ENCODE measurements around the gene PERM1. TPM values are rescaled to one million over a fixed set of nuclear protein-coding genes. Genes with fewer than 3 reads are reported as not detected.
A peak's percentile ranks its signal among the peaks of the same experiment; 100 is the strongest.
"Not testable (repeated sequence)": the region's sequence is repeated elsewhere in the genome, so short reads cannot be mapped to it uniquely, and the experiment has no call there.

The PERM1 gene
- total RNA-seq, 2 experiments from 2014 or later = not detected

GRCh38 chr1:993379-993995 lies 11.6 kb upstream of the PERM1 start:
- H3K4me1 ChIP-seq (ENCODE audit: insufficient read depth, low read length) = peaks cover 11% of the 10 kb centered on the region
- peaks cover 0 to 20% of the 10 kb centered on the region in 2 experiments for H3K9me3 ChIP-seq (ENCODE audit: control insufficient read depth in 1 of 2, insufficient read depth in 1 of 2, low read length in 2 of 2)
- ChIA-PET CTCF (interaction anchor here (1.4 kb wide), 1 partner anchor 9 kb away, joined by 4 read pairs; no protein-coding TSS in a partner anchor), POLR2A (no interaction called here)
- Mint-ChIP-seq H3K27me3 (peaks cover 28% of the 10 kb centered on the region), H3K4me1 (ENCODE audit: low read depth) (peaks cover 10% of the 10 kb centered on the region), H3K4me3 (no peak overlapping the region), H3K9me3 (peaks cover 4% of the 10 kb centered on the region), H3K27ac (no peak overlapping the region), H3K36me3 (ENCODE audit: low read depth) (no peaks in the 10 kb centered on the region)
- no peak overlapping the region for H3K27ac ChIP-seq (ENCODE audit: low read depth in 1 of 2, low read length in 2 of 2)
- intact Hi-C loops (cut with DNase I, micrococcal nuclease) = no loop called here
- peaks cover 13 to 15% of the 10 kb centered on the region in 2 experiments for H3K27me3 ChIP-seq (ENCODE audit: control insufficient read depth in 1 of 2, insufficient read depth in 2 of 2, low read length in 2 of 2)
- peak in 1 of 14 experiments; percentile 17 for DNase-seq
- ATAC-seq (ENCODE audit: poor library complexity) = no peak
- no peak for TF ChIP-seq CTCF (IDR thresholded peaks at IDR 0.05)
- no peaks in the 10 kb centered on the region for H3K36me3 ChIP-seq (ENCODE audit: insufficient read depth, low read length)
- no peak overlapping the region for H3K4me3 ChIP-seq (ENCODE audit: low read length)

- peaks cover 8% of the 10 kb centered on the region for H3K4me1 ChIP-seq (ENCODE audit: insufficient read depth, low read length)
Measured at GRCh38 chr1:992362-992761, 10.5 kb upstream of the PERM1 start.

GRCh38 chr1:991895-992294 lies 10.0 kb upstream of the PERM1 start:
- peaks cover 4% of the 10 kb centered on the region for H3K9me3 Mint-ChIP-seq
- no peaks in the 10 kb centered on the region for H3K36me3 Mint-ChIP-seq (ENCODE audit: low read depth)
- Histone ChIP-seq H3K36me3 (ENCODE audit: insufficient read depth, low read length) (no peaks in the 10 kb centered on the region), H3K4me3 (ENCODE audit: low read length) (no peak overlapping the region), H3K9me3 (ENCODE audit: control insufficient read depth in 1 of 2, insufficient read depth in 1 of 2, low read length in 2 of 2) (peaks cover 0 to 16% of the 10 kb centered on the region in 2 experiments), H3K27ac (ENCODE audit: low read depth in 1 of 2, low read length in 2 of 2) (no peak overlapping the region), H3K27me3 (ENCODE audit: control insufficient read depth in 1 of 2, insufficient read depth in 2 of 2, low read length in 2 of 2) (peaks cover 0 to under 1% of the 10 kb centered on the region in 2 experiments), H3K4me1 (ENCODE audit: insufficient read depth, low read length) (peaks cover 8% of the 10 kb centered on the region)
- H3K4me1 Mint-ChIP-seq (ENCODE audit: low read depth) = peaks cover 10% of the 10 kb centered on the region
- intact Hi-C loops (cut with DNase I, micrococcal nuclease) = no loop called here
- H3K27ac Mint-ChIP-seq = no peak overlapping the region
- ChIA-PET POLR2A (interaction anchor here (1.1 kb wide), 1 partner anchor 33 kb away, joined by 3 read pairs; the partner anchor contains the start of gene NOC2L), CTCF (interaction anchor here (1.6 kb wide), 1 partner anchor 72 kb away, joined by 3 read pairs; no protein-coding TSS in a partner anchor)
- no peak for TF ChIP-seq CTCF (IDR thresholded peaks at IDR 0.05)
- no peak for ATAC-seq (ENCODE audit: poor library complexity)
- DNase-seq = no peak
- peaks cover 21% of the 10 kb centered on the region for H3K27me3 Mint-ChIP-seq
- H3K4me3 Mint-ChIP-seq = no peak overlapping the region

More at GRCh38 chr1:992362-992761, 10.5 kb upstream of the PERM1 start:
- no peak overlapping the region for H3K27ac Mint-ChIP-seq
- Histone ChIP-seq H3K36me3 (ENCODE audit: insufficient read depth, low read length) (no peaks in the 10 kb centered on the region), H3K9me3 (ENCODE audit: control insufficient read depth in 1 of 2, insufficient read depth in 1 of 2, low read length in 2 of 2) (peaks cover 0 to 16% of the 10 kb centered on the region in 2 experiments), H3K27me3 (ENCODE audit: control insufficient read depth in 1 of 2, insufficient read depth in 2 of 2, low read length in 2 of 2) (peaks cover 4 to 6% of the 10 kb centered on the region in 2 experiments), H3K27ac (ENCODE audit: low read depth in 1 of 2, low read length in 2 of 2) (no peak overlapping the region), H3K4me3 (ENCODE audit: low read length) (no peak overlapping the region)
- peaks cover 10% of the 10 kb centered on the region for H3K4me1 Mint-ChIP-seq (ENCODE audit: low read depth)
- no peaks in the 10 kb centered on the region for H3K36me3 Mint-ChIP-seq (ENCODE audit: low read depth)
- H3K4me3 Mint-ChIP-seq = no peak overlapping the region
- ChIA-PET POLR2A (interaction anchor here (1.1 kb wide), 1 partner anchor 34 kb away, joined by 3 read pairs; the partner anchor contains the start of gene NOC2L), CTCF (no interaction called here)
- ATAC-seq (ENCODE audit: poor library complexity) (no peak), DNase-seq (no peak)
- no peak for TF ChIP-seq CTCF (IDR thresholded peaks at IDR 0.05)
- peaks cover 25% of the 10 kb centered on the region for H3K27me3 Mint-ChIP-seq
- intact Hi-C loops (cut with DNase I, micrococcal nuclease) = no loop called here
- peaks cover 4% of the 10 kb centered on the region for H3K9me3 Mint-ChIP-seq

GRCh38 chr1:991275-991674 lies 9.4 kb upstream of the PERM1 start:
- DNase-seq; ATAC-seq (ENCODE audit: poor library complexity); H3K36me3 ChIP-seq (ENCODE audit: insufficient read depth, low read length); H3K4me1 ChIP-seq (ENCODE audit: insufficient read depth, low read length); H3K27ac Mint-ChIP-seq; intact Hi-C loops (cut with DNase I, micrococcal nuclease); H3K4me3 Mint-ChIP-seq; H3K9me3 Mint-ChIP-seq; H3K4me3 ChIP-seq (ENCODE audit: low read length); H3K27ac ChIP-seq (ENCODE audit: low read depth in 1 of 2, low read length in 2 of 2); H3K27me3 ChIP-seq (ENCODE audit: control insufficient read depth in 1 of 2, insufficient read depth in 2 of 2, low read length in 2 of 2); H3K36me3 Mint-ChIP-seq (ENCODE audit: low read depth): not testable (repeated sequence)
- ChIA-PET CTCF (interaction anchor here (1.6 kb wide), 1 partner anchor 73 kb away, joined by 3 read pairs; no protein-coding TSS in a partner anchor), POLR2A (interaction anchor here (1.1 kb wide), 1 partner anchor 32 kb away, joined by 3 read pairs; the partner anchor contains the start of gene NOC2L)
- Mint-ChIP-seq H3K27me3 (peaks cover 22% of the 10 kb centered on the region), H3K4me1 (ENCODE audit: low read depth) (peaks cover 10% of the 10 kb centered on the region)
- peaks cover 0 to 16% of the 10 kb centered on the region in 2 experiments for H3K9me3 ChIP-seq (ENCODE audit: control insufficient read depth in 1 of 2, insufficient read depth in 1 of 2, low read length in 2 of 2)

GRCh38 chr1:988061-988460 lies 6.2 kb upstream of the PERM1 start:
- DNase-seq; H3K27ac Mint-ChIP-seq; ATAC-seq (ENCODE audit: poor library complexity); H3K36me3 ChIP-seq (ENCODE audit: insufficient read depth, low read length); POLR2A ChIA-PET; H3K4me1 ChIP-seq (ENCODE audit: insufficient read depth, low read length); intact Hi-C loops (cut with DNase I, micrococcal nuclease); H3K4me3 Mint-ChIP-seq; H3K4me1 Mint-ChIP-seq (ENCODE audit: low read depth); H3K27ac ChIP-seq (ENCODE audit: low read depth in 1 of 2, low read length in 2 of 2); H3K9me3 Mint-ChIP-seq; H3K4me3 ChIP-seq (ENCODE audit: low read length); H3K36me3 Mint-ChIP-seq (ENCODE audit: low read depth): not testable (repeated sequence)
- H3K27me3 ChIP-seq (ENCODE audit: control insufficient read depth in 1 of 2, insufficient read depth in 2 of 2, low read length in 2 of 2) = peaks cover 0 to 13% of the 10 kb centered on the region in 2 experiments
- peaks cover 20% of the 10 kb centered on the region for H3K27me3 Mint-ChIP-seq
- CTCF ChIA-PET = interaction anchor here (2.4 kb wide), 1 partner anchor 14 kb away, joined by 5 read pairs; no protein-coding TSS in a partner anchor
- H3K9me3 ChIP-seq (ENCODE audit: control insufficient read depth in 1 of 2, insufficient read depth in 1 of 2, low read length in 2 of 2) = peaks cover 0 to 11% of the 10 kb centered on the region in 2 experiments
